Prostate gland (tissue), 2 donors: Measurements from ENCODE around the gene SMG5. TPM values are rescaled to one million over a fixed set of nuclear protein-coding genes. Genes with fewer than 3 reads are reported as not detected.

Experiments
- DNase-seq: peaks from one replicate; pipeline ENCODE4 v3.0.0-alpha.2; 2019; ENCODE audit warnings: low spot score
- H3K27ac ChIP-seq, 2 donors: fragments of 200-600 bp; sonication (generic); 2 replicates each; pipeline ENCODE4 v1.5.1; 2017 to 2019
- H3K27me3 ChIP-seq: fragments of 200-600 bp; sonication (generic); replicated peaks from 2 replicates; pipeline ENCODE4 v1.5.1; 2019; ENCODE audit not compliant: insufficient read depth
- H3K36me3 ChIP-seq, 2 donors: fragments of 200-600 bp; sonication (generic); 1 replicate in 1 of 2; 2 replicates in 1 of 2; pipeline versions ENCODE4 v1.5.1 to v1.8.1; 2017 to 2019
- H3K4me1 ChIP-seq: fragments of 200-600 bp; sonication (generic); replicated peaks from 2 replicates; pipeline ENCODE4 v1.5.1; 2019
- H3K4me3 ChIP-seq, 2 donors: fragments of 200-600 bp; sonication (generic); 2 replicates each; pipeline ENCODE4 v1.5.1; 2017 to 2019
- H3K9me3 ChIP-seq: fragments of 200-600 bp; sonication (generic); 2 replicates; pipeline ENCODE4 v1.5.1; 2017
- POLR2A ChIP-seq: fragments of 450-650 bp; IDR thresholded peaks from one replicate; pipeline ENCODE4 v1.6.1; 2016; ENCODE audit warnings: antibody characterized with exemption, mild to moderate bottlenecking
- POLR2AphosphoS5 ChIP-seq: sonication (generic); formaldehyde crosslinking; IDR thresholded peaks from one replicate; pipeline ENCODE4 v1.6.1; 2017; ENCODE audit warnings: antibody characterized with exemption
- WGBS: methylation state at CpG from one replicate; pipeline ENCODE4 v1.1.5; 2018; 5-methylcytosine and 5-hydroxymethylcytosine counted together
- intact Hi-C: fragments of 100-400 bp; cut with DNase I; formaldehyde crosslinking; loops from one replicate; pipeline ENCODE4 v1.14.2; 2022
- total RNA-seq, 2 donors: library from RNA; depleted of rRNA; stranded (reverse); fragments of >200 nt; gene quantifications; one replicate each; pipeline ENCODE4 v1.1.0, GENCODE V29; 2016
- TF ChIP-seq, protein P1 (sequence below), 4 experiments: fragments of 200-600 bp in 2 of 4; fragments of 450-650 bp in 2 of 4; sonication (generic) in 2 of 4; IDR thresholded peaks; 1 replicate in 3 of 4; 2 replicates in 1 of 4; pipeline ENCODE4 v1.5.1; 2016 to 2019; ENCODE audit warnings: antibody characterized with exemption in 4 of 4, mild to moderate bottlenecking in 2 of 4, moderate library complexity in 2 of 4

Gene SMG5
- total RNA-seq, 2 donors from 2014 or later, result 49.1 to 113 TPM

DNA sequence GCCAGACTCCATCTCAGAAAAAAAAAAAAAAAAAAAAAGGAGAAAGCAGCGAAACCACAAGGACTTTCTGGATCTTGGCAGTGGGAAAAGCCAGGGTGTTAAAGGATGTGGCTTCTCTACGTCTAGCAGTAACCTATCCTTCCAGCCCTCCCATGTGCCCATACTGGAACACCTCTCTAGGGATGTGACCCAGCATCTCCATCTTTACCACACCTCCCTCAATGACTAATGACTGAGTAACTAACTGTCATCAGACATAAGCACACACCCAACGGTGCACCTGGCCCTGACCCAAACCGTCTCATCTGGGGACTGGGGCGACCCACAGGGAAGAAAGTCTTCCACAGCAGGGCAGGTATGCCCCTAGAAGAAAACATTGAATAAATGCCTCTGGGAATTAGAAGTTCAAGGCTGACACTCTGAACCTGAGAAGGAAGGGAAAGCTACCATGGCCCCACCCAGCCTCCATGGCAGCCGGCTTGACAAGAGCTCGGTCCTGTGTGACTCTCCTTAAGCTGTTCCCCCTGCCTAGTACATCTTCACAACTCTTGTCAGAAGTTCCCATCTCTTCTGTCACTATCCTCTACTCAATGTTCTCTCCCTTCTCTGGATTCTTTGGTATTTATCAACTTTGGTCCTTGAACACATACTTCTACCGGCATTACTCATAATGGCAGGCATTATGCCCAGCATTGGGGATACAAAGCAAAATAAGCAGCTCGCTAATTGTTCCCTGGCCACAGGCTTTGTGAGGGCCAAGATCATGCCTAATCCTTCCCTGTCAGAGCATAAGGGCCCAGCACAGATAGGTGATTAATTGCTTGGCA, 20.0 kb downstream of the SMG5 start:
- no peak for DNase-seq
- H3K4me3 ChIP-seq, result no peak overlapping the region
- H3K27me3 ChIP-seq, result no peaks in the 10 kb centered on the region
- 74% methylated on average over 9 of the region's 9 CpGs for WGBS
- H3K9me3 ChIP-seq, result no peaks in the 10 kb centered on the region
- TF ChIP-seq POLR2A (no peak), POLR2AphosphoS5 (no peak)
- TF ChIP-seq, protein P1, sequence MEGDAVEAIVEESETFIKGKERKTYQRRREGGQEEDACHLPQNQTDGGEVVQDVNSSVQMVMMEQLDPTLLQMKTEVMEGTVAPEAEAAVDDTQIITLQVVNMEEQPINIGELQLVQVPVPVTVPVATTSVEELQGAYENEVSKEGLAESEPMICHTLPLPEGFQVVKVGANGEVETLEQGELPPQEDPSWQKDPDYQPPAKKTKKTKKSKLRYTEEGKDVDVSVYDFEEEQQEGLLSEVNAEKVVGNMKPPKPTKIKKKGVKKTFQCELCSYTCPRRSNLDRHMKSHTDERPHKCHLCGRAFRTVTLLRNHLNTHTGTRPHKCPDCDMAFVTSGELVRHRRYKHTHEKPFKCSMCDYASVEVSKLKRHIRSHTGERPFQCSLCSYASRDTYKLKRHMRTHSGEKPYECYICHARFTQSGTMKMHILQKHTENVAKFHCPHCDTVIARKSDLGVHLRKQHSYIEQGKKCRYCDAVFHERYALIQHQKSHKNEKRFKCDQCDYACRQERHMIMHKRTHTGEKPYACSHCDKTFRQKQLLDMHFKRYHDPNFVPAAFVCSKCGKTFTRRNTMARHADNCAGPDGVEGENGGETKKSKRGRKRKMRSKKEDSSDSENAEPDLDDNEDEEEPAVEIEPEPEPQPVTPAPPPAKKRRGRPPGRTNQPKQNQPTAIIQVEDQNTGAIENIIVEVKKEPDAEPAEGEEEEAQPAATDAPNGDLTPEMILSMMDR (IDR thresholded peaks at IDR 0.05), result no peak
- peaks cover 28 to 35% of the 10 kb centered on the region in 2 donors for H3K36me3 ChIP-seq
- H3K4me1 ChIP-seq, result no peaks in the 10 kb centered on the region
- intact Hi-C loops, result no loop called here
- H3K27ac ChIP-seq, result no peak overlapping the region

DNA sequence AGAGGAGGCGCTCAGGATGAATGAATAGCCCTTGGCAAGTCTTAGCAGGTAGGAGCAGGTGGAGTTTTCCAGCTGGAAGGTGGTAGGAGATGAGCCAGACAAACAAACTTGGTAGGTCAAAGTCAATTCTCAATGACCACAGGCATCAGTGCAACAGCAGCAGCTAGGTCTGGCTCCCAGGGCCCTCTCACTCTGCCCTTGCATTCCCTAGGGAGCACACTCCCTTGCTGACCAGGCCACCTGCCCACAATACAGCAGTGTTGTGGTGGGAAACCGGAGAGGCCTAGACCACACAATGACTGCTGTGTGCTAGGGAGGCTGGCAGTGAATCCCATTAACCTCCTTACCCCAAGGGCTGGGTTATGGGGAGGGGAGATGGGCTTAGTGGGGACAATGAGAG, 21.7 kb downstream of the SMG5 start:
- Histone ChIP-seq H3K27me3 (no peaks in the 10 kb centered on the region), H3K4me1 (no peaks in the 10 kb centered on the region), H3K4me3 (no peak overlapping the region), H3K27ac (no peak overlapping the region), H3K36me3 (peaks cover 18 to 30% of the 10 kb centered on the region in 2 donors), H3K9me3 (no peaks in the 10 kb centered on the region)
- DNase-seq, result no peak
- 74% methylated on average over 2 of the region's 2 CpGs for WGBS
- intact Hi-C loops, result no loop called here
- TF ChIP-seq POLR2AphosphoS5 (no peak), POLR2A (no peak)
- TF ChIP-seq, protein P1 (IDR thresholded peaks at IDR 0.05), result no peak

DNA sequence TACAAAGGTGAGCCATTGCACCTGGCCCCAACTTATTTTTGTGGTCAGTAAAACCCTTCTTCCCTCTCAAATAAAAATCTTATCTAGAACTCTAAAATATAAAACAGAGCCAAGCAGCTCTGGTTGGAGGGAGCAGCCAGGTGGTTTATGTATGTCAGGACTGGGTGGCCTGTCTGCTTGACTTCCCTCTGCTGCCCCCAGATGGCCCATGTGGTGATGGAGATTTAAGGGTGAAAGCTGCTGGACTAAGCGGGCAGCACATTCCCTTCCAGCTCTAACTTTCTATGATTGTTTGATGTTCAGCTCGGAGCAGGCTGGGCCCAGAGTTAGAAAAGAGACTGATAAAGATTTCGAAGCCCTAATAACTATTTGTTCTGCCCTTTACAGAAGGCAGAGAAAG, 22.8 kb downstream of the SMG5 start:
- intact Hi-C loops, result no loop called here
- H3K4me1 ChIP-seq, result no peaks in the 10 kb centered on the region
- H3K36me3 ChIP-seq, result peaks cover 12 to 24% of the 10 kb centered on the region in 2 donors
- DNase-seq, result no peak
- H3K27ac ChIP-seq, result no peak overlapping the region
- WGBS, result 50% methylated on average over 3 of the region's 3 CpGs
- no peak overlapping the region for H3K4me3 ChIP-seq
- H3K9me3 ChIP-seq, result no peaks in the 10 kb centered on the region
- no peaks in the 10 kb centered on the region for H3K27me3 ChIP-seq
- TF ChIP-seq POLR2AphosphoS5 (no peak), POLR2A (no peak)
- TF ChIP-seq, protein P1 (IDR thresholded peaks at IDR 0.05), result no peak

DNA sequence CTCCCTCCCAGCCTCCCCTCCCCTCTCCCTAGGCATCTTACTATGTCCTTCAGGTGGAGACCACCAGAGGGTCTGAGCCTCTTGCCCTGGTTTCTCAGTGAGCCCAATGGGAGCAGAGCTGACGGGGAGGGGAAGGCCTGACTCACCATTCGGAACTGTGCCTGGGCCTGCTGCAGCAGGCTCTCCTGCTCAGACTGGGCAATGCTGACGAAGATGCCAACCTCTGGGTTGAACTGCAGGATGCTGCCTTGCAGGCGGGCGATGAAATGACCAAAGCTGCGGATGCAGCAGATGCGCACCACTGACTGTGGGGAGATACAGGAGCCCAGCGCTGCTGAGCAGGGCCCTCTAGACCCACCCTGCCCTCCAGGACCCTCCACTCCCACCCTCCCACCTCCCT, 23.8 kb downstream of the SMG5 start:
- Histone ChIP-seq H3K27ac (no peak overlapping the region), H3K4me1 (no peaks in the 10 kb centered on the region), H3K27me3 (no peaks in the 10 kb centered on the region), H3K4me3 (no peak overlapping the region), H3K9me3 (no peaks in the 10 kb centered on the region), H3K36me3 (peaks cover 12 to 24% of the 10 kb centered on the region in 2 donors)
- intact Hi-C loops, result no loop called here
- WGBS, result 89% methylated on average over 7 of the region's 8 CpGs
- no peak for DNase-seq
- TF ChIP-seq POLR2A (no peak), POLR2AphosphoS5 (no peak)
- TF ChIP-seq, protein P1 (IDR thresholded peaks at IDR 0.05), result no peak

DNA sequence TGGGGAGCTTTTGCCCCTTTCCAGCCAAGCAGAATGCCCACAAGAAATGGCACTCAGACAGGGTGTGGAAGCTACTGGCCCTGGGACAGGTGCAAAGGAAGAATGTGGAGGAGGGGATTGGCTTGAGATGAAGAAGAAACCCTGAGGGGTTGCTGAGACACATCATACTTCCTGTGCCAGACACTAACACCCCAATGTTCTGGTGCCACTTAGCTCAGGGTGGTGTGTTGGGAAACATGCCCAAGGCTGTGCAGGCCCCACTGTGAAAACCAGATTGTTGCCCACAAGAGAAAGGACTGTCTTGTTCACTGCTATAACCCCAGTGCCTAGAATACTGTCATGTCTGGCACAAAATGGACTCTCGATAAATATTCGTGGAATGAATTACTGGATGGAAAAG, 24.9 kb downstream of the SMG5 start:
- H3K27ac ChIP-seq, result no peak overlapping the region
- DNase-seq, result no peak
- 88% methylated on average over 2 of the region's 2 CpGs for WGBS
- no peak overlapping the region for H3K4me3 ChIP-seq
- H3K36me3 ChIP-seq, result peaks cover 17 to 34% of the 10 kb centered on the region in 2 donors
- H3K27me3 ChIP-seq, result no peaks in the 10 kb centered on the region
- H3K9me3 ChIP-seq, result no peaks in the 10 kb centered on the region
- intact Hi-C loops, result no loop called here
- no peaks in the 10 kb centered on the region for H3K4me1 ChIP-seq
- TF ChIP-seq, protein P1 (IDR thresholded peaks at IDR 0.05), result no peak
- TF ChIP-seq POLR2A, result no peak
- no peak for TF ChIP-seq POLR2AphosphoS5
